HG02678 (cell line): ENCODE results near the gene TMEM115.

Experiments used
- ATAC-seq: cut with Tn5 transposase; IDR thresholded peaks from one replicate; pipeline ENCODE4 v1.9.1; 2021; ENCODE audit warnings: mild to moderate bottlenecking, moderate library complexity; ENCODE audit not compliant: unreplicated experiment

TMEM115 gene

DNA sequence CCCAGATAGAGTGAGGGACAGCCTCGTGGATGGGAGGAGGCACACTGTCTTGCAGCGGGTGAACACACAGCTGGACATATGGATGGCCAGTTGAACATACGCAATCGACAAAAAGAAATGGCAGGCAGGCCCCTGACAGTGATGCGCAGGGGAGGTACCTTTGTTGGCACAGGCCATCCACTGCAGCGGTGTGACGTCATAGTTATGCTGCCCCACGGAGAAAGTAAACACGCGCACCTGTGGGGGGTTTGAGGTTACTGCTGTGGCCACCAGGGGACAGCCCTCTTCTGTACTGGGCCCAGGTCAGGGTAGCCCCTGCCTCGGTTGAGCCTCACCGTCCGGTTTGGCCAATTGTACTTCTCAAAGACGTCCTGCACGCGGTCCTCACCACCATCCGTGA, 19.4 kb upstream of the TMEM115 start:
- ATAC-seq: no peak

DNA sequence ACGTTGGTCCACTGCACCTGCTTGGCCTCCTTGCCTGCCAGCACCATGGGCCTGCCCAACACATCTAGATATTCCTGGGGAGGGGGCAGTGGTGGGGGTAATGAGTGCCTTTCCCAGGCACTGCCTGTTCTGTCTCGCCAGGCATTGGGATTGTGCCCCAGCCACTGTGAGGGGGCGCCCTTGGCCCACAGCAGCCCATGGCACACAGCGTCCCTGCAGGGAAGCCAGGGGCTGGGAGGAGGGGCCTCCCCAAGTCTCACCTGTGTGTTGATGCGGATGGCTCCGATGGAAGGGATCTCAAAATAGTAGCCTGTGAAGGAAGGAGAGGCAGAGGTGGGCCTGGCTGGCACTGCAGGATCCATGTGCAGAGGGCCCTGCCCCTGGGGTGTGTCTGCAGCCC, 18.7 kb upstream of the TMEM115 start:
- no peak for ATAC-seq

DNA sequence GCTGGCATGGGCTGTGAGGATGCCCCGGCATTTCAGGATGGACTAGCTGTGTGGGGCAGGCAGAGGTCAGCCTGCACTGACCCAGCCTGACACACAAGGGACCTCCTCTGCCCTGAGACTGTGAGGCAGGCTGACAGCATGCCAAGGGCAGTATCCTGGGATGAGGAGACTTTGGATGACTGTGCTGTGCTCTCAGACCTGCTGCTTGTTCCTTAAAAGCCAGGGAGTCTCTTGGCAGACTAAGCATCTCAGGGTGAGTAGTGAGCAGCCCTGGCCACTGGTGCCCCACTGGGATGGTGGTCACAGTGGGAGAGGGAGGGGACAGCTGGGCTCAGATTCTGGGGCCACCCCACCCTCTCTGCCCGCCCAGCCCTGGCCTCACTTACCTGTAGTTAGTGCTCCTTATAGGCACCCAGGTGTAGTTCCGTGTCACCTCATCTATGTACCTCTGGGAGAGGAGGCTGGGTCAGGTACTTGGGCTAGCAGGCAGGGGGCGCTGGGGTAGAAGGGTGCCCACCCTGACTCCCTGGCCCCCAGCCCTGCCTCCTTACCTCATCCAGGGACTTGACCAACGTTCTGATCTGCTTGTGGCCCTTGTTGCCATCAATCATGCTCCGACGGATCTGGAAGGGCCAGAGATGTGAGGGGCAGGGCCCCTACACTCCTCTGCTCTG, 16.1 kb upstream of the TMEM115 start:
- no peak for ATAC-seq

DNA sequence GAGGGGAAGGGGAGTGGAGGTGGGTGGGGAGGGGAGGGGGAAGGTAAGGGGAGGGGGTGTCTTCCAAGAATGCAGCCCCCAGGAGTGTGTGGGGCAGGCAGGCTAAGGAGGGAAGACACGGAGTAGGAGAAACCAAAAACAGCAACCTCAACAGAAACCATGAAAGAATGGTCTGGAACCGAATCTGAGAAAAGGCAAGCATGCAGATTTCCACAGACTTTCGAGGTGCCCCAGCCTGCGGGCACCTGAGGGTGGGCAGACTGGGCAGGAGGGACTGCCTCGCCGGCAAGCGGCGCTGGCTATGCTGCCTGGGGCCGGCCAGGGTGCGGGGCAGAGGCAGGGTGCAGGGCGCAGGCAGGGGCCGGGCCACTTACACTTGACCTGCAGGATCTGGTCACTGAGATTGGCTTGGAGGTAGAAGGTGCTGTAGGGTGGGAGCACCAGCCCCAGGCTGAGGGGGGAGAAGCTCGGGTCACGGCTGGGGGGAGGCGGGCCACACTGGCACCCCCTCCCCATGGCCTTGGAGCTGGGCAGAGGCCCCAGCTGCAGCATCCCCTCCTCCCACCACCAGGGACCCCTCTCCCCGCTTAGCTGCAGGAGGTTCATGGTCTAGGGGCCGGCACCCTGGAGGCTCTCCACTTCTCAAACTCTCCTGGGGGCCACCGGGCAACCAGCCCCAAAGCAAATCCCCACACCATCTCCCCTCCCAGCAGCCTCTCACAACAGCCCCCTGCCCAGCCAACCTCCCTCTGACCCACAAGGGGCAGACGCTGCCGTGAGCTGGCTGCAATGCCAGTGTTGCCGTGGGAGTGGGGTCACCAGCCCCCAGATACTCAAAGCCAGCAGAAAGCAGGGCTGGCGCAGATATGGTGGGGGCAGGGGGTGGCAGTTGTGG, 15.3 kb upstream of the TMEM115 start:
- no peak for ATAC-seq

DNA sequence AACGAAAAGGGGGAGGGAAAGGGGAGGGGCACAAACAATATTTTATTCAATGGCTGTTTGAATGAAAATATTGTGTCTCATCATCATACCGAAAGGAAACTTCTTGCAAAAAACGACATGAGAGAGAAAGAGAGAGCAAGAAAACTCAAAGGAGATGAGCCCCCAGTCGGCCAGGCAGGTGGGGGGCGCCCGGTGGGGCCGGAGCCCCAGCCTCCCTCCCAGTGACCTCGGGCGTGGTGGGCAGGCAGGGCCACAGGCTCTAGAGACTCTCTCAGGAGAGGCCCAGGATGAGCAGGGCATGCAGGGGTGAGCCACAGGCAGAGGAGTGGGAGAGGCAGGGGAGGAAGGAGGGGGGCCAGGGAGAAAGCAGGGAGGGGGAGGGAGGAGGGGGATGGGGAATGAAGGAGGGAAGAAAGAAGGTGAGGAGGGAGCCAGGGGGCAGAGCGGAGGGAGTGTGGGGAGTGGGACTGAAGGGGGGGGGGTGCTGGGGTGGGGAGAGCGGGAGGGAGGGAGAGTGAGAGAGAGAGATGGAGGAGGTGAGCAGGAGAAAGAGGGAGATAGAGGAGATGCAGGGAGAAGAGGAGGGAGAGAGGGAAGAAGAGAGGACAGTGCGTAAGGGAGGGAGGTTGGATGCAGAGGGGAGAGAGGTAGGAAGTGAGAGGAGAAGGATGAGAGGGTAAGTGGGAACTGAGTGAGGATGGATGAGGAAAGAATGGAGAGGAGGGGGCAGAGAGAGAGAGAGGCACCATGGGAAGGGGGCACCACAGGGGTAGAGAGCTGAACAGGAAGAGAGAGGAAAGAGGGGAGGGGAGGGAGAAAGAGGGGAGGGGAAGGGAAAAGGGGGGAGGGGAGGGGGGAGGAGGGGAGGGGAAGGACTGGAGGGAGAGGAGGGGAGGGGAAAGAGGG, 14.1 kb upstream of the TMEM115 start:
- no peak for ATAC-seq

DNA sequence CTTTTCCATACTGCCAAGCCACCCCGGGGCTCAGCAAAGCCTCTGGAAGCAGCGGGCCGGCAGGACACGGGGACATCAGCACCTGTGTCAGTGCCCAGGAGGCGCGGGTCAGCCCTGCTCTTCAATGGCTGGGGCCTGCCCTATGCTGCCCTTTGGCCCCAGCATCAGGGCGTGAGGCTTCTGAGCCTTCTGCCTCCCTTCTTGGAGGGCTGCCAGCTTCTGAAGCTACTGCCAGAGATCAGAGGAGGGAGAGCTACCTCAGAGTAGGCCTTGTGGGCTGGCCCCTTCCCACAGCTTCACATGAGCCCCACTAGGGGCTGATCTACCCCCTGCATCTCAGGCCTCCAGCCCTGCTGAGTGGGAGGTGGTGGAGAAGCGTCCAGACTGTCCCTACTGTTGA, 13.0 kb upstream of the TMEM115 start:
- ATAC-seq: no peak

DNA sequence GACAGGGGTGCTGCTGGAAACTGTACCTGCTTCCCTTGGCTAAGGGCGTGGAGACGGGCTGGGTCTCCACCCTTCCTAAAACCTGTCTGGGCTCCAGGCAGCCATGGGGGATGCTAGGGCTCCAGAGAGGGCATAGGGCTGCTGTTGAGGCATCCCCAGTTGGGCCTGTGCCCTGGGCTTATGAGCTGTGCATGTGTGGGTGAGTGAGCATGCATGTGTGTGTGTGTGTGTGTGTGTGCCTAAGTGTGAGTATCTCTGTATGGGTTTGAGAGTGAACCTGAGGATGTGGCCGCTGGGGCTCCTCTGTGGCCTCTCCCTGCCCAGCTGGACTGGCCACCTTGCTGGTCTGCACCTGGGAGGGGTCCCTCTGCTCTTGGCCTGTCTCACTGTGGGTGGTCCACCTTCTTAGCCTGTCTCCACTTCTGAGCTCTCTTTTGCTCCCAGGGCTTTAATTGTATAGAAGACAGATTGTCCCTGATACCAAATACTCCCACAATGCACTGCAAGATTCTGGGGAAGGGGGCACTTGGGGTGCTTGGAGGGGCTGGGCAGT, 11.9 kb upstream of the TMEM115 start:
- no peak for ATAC-seq

DNA sequence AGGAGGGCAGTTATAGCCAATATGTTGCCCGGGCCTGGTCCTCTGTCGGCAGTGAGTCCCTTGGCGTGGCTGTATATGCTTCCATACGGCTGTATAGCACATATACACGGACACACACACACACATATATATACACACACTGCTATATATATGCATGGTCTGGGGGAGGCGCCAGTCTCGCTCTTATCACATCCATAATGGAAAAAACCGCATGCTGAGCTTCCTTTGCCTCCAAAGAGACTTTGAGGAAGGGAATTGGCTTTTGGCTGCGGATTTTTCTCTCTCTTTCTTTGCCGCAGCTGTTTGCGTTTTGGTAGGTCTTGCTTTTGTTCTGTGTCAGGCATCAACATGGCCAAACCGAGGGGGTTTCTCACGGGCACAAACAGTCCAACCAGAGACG, 11.3 kb upstream of the TMEM115 start:
- ATAC-seq: no peak

DNA sequence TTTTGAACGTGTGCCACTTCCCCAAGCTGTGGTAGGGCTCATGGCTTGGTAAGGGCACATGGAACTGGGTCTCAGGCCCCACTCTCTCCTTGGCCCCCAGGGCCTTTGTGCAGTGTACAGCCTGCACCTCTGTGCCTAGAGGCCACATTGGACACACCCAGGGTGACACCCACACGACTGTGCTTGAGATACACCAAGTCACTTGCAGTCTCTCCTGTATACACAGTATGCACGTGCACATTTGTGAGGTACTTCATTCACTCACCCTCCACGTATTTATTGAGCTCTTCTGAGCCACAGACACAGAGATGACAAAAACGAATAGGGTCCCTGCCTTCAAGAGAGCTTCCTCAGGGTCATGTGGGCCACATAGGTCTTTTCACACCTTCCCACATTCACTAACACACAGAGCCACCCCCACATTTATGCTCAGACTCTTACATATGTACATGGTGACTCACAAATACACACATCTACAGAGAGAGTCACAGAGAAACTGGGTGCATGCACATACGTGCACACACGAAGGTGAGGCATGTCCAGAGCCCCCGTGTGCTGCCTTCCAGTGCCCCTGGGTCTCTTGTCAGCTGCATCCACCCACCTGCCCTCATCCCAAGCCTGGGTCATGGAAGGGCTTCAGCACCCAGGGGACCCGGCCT, 9.8 kb upstream of the TMEM115 start:
- ATAC-seq: no peak

DNA sequence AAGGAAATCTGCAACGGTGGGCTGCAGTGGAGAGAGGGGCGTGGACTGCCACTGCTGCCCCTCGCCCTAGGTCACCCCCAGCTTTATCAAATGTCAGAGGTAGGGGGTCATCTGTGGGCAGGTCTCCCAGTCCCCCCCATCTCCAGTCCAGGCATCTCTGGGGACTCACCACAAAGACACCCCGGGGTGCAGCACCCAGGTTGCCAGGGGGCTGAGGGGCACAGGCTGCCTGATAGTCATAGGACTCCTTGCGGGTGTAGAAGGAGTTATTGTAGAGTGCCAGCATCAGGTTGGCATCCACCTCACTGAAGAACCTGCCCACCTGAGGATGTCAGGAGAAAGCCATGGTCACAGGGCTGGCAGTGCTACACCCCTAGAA, 6.5 kb upstream of the TMEM115 start:
- ATAC-seq: no peak

DNA sequence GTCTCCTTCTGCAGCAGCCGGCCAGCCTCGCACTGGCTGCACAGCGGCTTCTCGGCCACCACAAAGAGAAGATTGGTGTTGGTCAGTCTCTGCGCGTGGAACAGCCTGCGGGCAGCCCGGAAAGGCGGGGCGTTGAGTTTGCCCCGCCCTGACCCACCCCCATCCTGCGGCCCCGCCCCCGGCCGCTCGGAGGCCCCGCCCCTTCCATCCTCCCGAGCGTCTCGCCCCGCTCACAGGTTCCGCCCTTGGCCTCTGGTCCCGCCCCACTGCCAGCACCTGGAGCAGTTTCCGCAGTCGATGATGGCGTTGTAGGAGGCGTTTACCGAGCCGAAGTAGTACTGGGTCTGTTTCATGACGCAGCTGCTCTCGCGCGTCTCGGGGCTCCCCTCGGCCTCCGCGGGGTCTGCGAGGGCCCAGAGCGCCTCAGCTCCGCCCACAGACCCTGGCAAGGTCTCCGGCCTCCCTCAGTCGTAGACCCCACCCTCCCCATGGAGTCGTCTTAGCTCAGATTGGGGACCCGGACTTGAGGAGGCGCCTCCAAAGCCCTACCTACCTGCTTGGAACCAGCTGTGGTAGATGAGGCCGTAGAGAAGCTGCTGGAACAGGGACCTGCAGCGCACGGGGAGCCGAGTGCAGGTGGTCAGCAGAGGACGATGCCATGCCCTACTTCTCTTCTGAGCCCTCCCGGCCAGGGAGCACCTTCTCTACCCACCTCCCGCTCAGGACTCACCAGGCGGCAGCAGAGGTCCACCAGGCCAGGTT, 5.9 kb upstream of the TMEM115 start:
- ATAC-seq: peak; percentile 92

DNA sequence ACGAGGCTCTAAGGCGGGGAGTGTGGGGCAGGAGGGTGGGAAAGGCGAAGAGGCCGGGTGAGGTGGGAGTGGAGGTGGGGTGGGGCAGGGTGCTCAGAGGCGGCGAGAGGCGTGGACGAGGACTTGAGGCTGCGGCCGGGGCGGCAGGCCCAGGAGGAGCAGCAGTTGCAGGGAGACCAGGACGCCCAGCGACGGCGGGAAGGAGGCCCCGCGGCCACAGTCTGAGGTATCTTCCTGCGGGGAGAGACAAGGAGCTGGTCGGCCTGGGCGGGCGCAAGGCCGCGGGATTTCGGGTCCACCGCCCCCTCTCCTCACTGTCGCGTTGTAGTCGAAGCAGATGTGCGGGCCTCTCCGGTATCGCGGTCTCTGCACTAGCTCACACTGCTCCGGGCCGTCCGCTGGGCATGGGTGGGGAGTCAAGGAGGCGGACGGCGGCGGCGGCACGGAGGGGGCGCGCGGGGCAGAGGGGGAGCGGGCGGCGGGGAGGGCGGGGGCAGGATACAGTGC, 5.3 kb upstream of the TMEM115 start:
- no peak for ATAC-seq

DNA sequence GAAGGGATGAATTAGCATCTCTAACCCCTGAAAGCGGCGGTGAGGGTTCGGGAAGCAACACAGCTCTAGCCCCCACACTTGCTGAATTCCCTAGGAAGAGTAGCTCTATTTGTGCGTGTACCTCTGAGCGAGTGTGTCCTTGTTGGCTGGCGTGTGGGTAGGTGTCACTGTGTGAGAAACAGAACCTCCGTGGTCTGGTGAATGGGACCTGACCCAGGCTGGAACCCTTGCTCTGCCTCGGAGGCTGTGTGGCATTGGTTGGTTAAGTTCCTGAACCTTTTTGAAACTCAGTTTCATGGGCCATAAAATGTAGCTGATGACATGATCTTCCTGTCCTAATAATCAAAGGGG, 414 bp upstream of the TMEM115 start:
- ATAC-seq: peak; percentile 7

DNA sequence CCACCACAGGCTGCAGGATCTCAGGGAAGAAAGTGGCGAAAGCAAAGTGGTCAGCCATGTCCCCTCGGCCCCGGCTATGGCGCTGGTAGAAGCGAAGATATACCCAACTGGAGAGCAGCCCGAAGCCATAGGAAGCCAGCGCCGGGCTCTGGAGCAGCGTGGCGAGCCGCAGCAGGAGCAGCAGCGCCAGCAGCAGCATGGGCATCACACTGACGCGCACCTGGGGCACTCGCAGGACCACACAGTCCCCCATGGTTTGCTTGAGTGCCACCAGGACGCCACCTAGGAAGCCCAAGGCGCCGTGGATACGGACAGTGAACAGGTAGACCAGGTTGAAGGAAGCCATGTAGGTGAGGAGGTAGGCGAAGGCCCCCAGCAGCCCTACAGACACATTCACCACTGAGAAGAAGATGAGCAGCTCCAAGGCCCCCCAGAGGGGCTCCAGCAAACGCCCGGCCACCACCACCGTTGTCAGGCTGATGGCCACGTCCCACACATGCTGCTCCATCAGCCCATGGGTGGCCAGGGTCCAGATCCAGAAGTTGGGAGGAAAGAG, 888 bp downstream of the TMEM115 start:
- no peak for ATAC-seq

DNA sequence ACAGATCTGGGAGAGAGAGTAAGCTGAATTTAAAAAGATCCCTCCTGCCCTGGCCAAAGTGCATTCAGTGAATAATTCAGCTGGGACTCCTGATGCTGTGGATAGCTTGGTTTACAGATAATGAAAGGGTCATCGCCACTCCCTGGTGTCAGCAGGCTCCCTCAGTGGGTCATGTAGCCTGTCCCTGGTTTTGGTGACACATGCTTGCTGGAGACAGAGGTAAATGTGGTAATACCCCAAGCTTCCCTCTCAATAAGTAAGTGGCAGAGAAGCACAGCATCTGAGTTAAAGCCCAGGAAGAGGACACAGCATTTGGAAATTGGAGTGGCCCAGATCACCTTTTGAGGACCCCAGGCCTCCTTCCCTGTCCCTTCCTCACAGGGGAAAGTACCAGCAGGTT, 1.8 kb downstream of the TMEM115 start:
- no peak for ATAC-seq

DNA sequence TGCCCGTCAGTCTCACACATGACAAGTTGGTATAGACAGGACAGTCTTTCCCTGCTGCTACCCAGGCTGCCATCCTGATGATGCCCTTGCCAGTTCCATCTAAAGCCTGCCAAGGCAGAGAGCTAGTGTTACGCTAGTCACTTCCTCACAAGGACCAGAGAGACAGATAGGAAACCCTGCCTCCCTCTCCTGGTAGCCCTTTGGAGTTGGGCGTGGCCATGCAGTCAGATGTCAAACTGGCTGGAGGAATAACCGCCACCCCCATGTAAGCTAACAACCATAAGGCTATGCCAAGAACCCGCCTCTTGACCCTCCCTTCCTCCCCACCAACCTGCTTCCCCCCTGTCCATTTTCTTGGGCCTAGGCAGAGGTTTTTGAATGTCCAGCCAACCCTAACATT, 2.8 kb downstream of the TMEM115 start:
- ATAC-seq: no peak

DNA sequence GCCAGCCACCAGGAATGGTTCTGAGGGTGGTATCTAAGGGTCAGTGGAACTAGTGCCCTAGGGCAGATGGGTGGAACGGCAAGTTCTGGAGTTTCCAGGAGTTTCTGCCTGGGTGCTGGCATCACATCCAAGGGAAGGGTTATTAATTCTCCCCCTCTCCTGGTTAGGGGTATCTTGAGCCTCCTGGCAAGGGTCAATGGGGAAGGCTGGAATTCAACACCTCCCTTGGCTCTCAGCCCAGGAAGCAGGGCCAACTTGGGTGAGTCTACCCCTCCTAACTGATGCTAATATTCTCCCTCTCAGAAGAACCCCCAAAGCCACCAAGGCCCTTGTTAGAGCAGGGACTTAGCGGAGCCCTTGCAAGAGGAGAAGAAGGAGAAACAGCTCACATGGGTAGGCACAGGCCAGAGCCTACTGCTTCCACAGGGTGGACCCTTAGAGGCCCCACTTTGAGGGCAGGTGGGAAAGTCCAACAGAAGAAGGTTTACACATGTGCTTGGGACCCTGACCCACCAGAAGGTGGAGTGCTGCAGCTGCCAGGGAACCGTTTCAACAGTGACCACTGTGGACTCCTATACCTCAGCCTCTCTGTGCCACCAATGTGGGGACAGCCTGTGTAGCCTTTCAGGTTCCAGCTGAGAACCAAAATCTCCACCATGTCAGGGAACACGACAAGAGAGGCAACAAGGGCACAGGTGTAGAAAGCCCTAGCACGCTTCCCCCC, 3.3 kb downstream of the TMEM115 start:
- no peak for ATAC-seq

DNA sequence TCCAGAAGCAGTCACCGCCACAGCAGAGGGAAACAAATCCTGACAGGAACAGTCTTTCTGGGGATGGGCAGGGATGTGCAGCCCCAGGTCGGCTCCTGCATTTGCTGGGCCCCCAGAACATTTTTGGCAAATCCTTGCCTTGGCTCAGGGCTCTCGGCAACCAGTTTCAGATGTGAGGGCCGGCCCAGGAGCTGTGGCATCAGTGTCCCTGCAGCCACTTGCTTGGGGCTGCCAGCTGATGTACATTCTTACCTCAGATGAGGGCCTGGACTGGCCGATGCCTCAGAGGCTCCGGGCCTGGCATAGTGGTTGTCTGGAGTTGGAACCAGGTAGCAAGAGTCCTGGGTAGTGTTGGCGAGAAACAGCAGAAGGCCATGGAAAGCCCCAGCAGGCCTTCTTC, 4.5 kb downstream of the TMEM115 start:
- ATAC-seq: no peak
